GM10847 (cell line): ENCODE results near the gene KLHL26.

ENCODE experiments used
- POLR2A ChIP-seq: IDR thresholded peaks from 2 replicates; pipeline ENCODE4 v1.6.1; 2011; ENCODE audit not compliant: insufficient read length; ENCODE audit errors: extremely low read depth

The KLHL26 gene

DNA sequence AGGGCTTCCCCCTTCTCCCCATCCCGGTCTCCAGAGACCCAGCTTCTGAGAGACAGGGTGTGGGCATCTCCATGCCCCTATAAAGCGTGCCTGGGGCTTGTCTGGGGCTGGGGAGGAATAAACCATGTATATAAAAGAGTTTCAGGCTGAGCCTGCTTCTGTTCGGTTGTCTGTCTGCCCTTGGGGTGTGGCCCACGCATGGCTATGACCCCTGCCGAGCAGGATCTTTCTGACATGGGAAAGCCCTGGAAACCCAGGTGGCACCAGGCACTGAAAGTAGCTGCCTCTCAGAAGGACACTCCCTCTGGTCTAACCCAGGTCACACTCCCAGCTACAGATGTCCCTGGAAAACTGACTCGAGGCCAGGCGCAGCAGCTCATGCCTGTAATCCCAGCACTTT is 15.9 kb upstream of the KLHL26 start:
- TF ChIP-seq POLR2A, result no peak

DNA sequence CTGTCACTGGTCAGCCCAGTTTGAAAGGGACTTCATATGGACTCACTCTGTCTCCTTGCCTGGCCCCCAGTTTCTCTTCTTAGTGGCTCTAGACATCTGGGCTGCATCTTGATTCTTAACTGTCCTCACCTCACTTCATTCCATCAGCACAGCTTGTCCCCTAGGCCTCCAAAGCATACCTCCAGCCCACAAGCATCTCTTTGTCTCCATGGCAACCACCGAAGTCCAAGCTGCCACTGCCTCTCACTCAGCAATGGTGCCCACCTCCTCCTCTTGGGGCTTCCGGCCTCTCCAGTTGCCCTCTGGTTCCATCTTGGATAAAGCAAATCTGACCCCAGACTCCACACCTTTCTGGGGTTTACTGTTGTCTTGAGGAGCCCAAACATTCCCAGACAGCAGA is 9.9 kb upstream of the KLHL26 start:
- no peak for TF ChIP-seq POLR2A

DNA sequence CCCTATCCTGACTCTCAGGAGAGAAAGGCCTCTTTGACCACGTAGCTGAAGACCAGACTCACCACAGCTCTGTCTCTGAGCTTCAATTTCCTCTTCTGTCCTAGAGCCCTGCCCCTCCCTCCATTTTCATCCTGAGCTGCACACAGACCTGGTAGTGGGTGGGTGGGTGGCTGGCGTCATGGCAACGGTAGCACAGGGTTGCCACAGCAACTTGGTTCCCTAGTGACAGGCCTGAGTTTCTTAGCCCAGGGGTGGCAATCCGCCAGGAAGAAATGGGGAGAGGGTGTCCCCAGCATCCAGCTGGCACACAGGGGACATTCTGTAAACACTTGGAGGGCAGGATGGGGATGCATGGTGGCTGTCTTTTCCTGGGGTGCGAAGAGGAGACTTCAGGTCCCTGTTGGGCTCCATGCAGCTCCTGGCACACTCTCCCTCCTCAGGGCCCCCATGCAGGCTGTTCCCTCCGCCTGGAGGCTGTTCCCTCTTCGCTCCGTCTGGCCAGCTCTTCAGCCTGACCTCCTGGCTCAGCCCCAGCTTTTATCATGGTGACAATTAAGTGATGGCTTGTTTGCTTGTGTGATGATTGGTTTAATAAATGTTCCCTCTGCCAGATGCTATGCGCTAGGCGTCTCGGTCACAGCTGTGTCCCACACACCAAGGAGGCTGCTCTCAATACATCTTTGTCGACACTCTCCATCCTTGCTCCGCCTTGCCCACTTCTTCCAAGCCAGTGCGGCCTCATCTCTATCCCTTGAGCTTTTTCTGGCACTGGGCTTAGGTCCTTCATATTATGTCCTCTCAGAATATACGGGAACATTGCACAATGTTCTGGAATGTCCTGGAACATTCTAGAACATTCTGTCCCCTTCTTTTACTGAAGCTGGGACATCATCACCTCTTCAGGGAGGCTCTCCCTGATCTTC is 7.4 kb upstream of the KLHL26 start:
- no peak for TF ChIP-seq POLR2A

DNA sequence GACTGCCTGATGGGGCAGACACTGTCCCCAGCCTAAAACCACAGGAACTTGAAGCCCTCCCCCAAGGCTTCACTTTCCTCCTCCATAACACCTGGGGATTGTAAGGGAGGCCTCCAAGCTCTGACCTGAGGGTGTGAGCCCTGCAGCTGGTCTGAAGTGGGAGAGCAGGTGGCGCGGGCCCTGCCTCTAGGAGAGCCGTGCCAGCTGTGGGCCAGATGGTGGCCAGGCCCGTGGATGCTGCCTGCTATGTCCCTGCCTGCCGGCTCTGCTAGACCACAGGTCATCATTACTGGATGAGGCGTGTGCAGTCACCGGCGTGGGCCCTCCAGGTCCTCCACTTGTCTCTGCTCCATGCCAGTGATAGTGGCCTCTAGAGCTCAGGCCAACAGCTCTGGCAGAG is 3.5 kb upstream of the KLHL26 start:
- TF ChIP-seq POLR2A, result no peak

DNA sequence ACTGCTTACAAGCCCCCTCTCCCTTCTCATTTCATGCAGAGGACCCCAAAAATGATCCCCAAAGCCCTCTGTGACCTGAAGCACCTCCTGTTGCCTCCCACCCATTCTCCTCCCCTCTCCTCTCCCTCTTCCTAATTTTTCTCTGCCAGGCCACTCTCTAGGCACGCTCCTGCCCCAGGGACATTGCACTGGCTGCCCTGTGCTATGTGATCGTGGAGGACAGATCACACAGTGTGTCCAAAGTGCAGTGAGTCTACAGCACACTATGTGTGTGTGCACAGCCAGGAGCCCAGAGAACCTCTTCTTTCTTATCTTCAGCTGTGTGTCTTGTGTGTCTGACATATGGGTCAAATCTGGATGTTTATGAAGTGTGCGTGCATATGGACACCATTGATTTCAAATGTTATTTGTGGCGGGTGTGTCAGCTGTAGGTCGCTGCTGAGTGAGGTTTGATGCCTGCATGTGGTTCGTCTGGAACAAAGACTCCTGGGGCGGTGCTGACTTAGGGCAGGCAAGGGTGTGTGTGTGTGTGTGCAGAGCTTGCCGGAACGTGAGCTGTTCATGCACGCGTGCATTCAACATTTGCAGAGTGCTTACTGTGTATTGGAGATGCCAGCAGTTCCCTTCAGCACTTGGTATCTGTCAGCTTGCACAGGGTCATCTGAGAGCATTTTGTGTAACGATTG is 2.1 kb upstream of the KLHL26 start:
- no peak for TF ChIP-seq POLR2A

DNA sequence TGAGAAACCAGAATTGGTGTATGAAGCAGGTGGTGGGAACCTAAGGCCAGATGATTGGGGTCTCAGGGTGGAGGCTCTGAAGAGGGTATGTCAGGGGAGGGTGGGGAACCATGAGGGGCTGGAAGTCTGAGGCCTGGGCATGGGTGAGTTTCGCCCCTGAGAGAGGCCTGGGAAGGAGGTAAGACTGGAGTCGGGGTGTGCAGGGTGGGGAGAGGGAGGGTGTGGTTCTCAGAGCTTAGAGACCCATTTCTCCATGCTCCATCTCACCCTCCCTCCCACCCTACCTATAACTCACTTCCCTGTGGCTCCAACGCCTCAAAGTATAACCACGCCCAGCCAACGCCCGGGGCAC is 1.0 kb upstream of the KLHL26 start:
- no peak for TF ChIP-seq POLR2A

DNA sequence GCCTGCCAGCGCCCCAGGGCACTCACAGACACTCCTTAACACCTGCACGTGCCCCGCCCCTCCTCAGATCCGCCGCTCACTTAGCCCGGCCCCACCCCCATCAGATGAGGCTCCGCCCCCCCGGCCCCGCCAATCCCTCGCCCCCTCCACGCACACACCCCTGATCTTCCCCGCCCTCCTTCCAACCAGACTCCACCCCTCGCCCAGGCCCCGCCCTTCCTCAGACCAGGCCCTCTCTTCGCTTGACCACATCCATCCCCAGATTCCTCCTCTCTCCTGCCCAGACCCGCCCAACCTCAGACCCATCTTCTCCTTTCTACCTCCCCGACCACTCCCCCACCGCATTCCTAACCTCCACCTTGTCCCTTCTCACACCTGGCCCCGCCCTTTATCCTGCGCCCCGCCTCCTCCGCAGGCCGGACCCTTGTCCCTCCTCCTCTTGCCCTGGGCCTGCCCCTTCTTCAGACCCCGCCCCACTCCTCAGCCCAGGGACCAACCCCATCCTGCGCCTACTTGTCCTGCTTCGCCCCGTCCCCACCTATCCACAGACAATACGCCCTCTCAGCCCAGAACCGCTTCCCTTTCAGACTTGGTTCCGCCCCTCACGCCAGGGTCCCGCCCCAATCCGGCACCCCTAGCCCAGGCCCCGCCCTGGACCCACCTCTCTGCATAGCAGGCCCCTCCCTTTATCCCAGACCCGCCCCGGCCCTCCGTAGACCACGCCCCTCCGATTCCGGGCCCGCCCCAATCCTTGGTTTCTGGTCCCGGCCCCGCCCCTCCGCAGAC is 452 bp upstream of the KLHL26 start:
- TF ChIP-seq POLR2A, result no peak

DNA sequence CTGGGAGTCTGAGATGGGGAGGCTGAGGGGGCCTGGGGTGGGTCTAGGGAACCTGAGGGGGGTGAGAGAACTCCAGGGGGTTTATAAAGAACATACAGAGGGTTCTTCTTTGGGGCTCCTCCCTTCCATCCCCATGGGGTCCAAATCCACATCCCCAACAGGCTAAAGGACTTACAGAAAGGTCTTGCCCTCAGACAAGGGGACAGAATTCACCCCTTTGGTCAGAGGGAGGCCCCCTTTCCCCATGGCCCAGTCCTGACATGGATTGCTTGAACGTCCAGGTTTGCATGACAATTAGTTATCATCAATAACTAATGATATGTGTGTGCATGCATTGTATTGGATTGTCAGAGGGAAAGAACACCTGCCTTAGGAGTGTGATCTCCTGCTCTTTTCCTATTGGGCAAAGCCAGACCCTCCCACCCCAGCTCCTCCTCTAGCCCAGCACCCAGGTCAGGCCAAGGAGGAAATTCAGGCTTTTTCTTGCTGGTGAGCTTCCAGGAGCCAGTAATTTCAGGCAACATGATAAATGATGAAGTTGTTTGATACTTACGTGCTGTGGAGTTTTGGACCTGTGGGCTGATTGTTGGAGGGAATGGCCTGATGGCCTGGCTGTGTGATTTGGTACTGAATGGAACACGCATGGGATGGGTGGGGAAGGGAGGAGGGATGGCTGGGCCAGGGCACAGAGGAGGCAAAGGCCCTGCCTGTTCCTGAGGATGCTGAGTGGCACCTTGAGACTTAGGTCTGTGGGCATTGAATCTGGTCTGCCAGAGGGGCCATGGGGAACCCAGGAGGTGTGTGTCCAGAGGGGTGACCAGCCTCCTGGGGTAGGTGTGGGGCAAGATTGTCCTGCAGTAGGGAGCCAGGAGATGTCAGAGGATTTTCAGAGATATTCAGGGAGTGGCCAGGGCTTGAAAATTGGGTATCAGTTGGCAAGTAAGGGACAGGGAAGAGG is 1.1 kb downstream of the KLHL26 start:
- no peak for TF ChIP-seq POLR2A

DNA sequence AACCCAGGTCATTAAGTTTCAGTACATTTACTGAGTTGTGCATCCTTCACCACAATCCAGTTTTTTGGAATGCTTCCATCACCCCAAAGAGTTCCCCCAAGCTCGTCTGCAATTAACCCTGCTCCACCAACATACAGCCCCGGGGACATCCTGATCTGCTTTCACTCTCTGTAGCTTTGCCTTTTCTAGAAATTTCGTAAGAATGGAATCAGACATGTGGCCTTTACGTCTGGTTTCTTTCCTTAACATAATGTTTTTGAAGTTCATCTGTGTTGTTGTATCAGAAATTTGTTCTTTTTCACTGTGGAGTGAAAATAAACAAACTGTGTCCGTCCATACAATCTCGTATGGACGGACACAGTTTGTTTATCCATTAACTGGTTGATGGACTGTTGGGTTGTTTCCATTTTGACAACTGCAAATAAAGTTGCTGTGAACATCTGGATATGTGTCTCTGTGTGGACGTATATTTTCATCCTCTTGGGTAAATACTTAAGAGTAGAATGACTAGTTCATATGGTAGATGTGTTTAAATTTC is 2.9 kb downstream of the KLHL26 start:
- TF ChIP-seq POLR2A, result no peak

DNA sequence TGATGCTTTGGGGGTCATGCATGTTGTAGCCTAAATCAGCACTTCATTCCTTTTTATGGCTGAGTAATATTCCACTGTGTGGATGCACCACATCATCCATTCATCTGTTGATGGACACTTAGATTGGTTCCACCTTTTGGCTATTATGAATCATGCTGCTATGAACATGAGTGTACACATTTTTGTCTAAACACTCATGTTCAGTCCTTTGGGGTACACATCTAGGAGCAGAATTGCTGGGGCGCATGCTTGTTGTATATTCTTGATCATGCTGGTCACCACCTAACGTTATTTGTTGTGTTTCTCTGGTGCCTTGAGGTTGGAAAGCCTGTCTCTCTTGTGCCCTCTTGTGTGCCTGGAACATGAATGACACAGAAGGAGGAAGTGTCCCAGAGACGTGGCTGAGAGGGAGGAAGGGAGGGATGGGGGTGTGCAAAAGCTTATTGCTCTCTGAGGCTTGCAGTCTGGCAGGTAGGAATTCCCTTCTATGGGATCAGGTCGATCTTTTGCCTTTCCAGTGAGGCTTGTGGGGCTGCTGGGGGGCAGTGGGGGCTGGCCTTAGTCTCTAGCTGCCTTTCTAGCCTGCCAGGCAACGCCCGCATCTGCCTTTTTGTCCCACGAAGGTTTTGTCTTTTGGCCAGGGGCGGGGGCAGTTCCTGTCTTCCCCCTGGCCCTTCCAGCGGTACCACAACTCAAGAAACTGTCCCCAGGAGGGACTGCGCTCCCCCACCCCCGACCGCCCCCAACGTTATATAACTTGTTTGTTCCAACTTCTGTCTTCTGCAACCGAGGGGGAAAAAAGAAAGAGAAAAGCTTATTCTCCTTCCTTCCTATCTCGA is 7.6 kb downstream of the KLHL26 start:
- TF ChIP-seq POLR2A, result no peak

DNA sequence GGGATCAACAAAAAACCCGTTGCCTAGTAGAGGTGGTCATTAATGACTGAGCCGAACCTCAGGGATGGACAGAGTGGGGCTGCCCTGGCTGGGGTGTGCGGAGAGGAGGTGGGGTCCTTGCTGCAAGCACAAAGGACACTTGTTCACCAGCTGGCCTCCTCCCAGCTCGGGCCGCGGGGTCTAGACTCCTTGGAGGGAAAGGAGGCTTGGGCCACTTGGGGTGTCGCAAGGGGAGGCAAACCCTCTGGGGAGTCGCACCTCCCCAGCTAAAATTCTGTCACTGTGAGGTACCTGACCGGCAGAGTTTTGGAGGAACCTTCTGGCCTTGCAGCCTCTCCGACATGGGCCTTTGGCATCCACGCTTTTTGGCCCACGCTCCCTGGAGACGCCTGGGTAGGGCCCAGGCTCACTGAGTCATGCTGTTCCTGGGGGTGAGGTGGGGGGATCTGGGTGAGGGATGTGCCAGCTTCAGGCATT is 8.2 kb downstream of the KLHL26 start:
- TF ChIP-seq POLR2A, result no peak

DNA sequence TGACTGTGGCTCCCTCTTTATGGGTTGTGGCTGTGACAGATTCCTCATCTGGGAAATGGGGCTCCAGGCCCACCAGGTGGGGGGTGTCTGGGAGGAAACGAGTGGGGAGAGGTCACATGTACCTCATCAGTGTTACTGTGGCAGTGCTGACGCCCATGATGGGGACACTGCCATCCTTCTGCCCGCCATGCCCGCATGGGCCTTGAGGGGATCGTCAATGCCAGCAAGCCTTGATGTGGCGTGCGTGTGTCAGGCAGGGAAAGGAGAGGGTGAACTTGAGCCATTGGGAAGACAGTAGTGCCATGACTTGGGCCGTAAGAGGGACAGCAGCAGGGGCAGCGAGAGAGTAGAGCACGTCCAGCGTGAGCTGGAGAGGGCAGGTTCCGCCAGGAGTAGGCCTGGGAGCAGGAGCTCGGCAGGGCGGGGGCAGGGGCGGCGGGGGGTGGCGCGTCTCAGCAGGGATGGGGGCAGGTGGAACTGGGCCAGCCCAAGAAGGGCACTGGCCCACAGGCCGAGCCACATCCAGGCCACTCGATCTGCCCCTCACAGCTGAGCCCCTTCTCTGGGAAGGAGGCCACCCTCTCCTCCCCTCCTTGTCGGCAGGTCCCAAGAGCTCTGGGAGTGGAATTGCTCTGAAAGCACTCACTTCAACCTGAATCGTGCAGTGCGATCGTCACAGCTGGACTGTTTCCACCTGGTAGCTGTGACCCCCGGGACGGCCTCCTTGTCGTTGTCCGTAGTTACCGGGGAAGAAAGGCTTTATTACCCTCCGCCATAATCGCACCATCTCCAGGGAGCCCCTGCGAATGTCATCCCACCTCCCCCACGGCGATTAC is 9.9 kb downstream of the KLHL26 start:
- no peak for TF ChIP-seq POLR2A

DNA sequence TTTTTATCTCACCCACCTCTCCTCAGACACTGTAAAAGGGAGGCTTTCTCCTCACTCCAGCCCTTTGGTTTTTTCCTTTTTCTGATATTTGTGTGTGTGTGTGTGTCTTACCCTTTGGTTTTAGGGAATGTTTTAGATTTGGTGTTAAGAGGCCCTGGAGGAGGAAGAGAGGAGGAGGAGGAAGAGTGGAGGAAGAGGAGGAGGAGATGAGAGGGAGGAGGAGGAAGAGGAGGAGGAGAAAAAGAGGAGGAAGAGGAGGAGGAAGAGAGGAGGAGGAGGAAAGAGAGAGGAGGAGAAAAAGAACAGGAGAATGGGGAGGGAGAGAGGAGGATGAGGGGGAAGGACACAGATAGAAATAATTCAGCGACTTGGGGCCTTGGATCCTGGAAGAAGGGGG is 10.5 kb downstream of the KLHL26 start:
- no peak for TF ChIP-seq POLR2A
